K562 treated with DMSO at 1 percent for 4 hours (cell line): ENCODE measurements around the gene ZNF502. TPM values are rescaled to one million over a fixed set of nuclear protein-coding genes. Genes with fewer than 3 reads are reported as not detected.

Source experiments
- total RNA-seq: library from RNA; unstranded; fragments of 300-600 nt; gene quantifications from 2 replicates; pipeline ENCODE4 v1.2.3, GENCODE V29; 2022; ENCODE audit not compliant: insufficient read depth

Gene ZNF502
- total RNA-seq = 0.50 and 0.54 TPM in 2 replicates

DNA sequence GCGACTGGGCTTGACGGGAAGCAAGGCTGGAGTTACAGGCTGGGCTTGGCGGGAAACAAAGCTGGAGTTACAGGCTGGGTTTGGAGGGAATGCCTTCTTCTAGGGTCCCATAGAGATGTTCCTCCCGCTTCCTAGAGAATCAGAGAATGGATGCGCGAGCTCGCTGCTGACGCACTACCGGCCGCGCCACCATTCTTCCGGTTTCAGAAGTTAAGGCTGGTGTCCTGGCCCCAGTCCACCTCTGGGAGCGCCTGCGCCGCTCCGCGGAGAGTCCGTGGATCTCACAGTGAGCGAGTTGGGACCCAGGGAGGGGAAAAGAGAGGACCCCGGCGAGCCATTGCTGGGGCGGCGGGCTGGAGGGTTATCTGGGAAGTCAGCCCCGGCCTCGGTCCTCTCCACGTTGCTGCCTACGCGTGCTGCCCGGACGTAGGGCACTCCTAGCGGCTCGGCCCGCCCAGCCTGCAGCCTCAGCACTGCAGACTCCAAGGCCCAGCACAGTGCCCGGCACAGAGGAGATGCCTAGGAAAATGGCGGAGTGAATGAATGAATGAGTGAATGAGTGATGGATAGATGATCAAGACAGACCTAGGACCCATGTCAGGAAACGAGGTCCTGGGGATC, at the start of gene ZNF502:
TSS of gene ZNF502 (plus strand) at position 206 of the 621 bp plus-strand sequence. CDS start 7,602 bp downstream, outside the sequence.

GRCh38 chr3:44729384-44729910, 17.0 kb downstream of the ZNF502 start, which contains the start of gene ZNF501:
Gene ZNF501, plus strand, starts transcription at chr3:44729635. Its CDS starts 4,787 bp downstream, at chr3:44734422.

DNA sequence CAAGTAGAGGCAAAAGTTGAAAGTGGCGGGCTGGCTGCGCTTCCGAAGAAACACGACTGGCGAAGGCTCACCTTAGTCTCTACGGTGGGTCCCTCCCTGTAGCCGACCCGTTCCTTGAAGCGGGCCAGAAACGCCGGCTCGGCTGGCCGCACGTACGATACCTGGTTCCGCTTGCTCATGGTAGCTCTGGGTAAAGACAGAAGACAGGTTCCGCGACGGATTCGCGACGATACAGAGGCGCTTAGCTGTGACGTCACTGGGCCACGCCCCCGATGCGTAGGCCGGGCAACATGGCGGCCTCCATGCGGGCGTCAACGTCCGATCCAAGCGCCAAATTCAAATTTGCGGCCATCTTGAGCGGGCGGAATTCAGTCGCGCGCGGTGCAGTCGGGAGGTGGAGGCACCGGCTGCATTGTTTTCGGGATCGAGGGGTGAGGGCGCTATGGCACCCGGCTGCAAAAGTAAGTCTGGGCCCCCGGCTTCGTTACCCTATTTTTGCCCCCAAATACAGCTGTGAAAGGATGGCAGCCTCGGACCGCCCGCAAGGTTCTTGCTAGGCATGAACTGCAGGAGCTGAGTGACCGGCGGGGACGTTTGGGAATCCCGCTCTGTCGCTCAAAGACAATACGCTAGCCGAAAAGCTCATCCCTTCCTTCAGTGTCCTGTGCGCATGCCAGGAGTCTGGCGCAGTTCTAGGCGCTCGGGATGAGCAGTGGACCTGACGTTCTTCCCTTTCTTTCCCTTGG, 49.1 kb downstream of the ZNF502 start, which contains the start of the genes KIAA1143 and KIF15:
TSS of gene KIAA1143 (minus strand) at position 196 of the 746 bp plus-strand sequence. CDS start at position 179, 17 bp downstream.
TSS of gene KIF15 (plus strand) at position 371 of the 746 bp plus-strand sequence. CDS start at position 443, 72 bp downstream.

Other genes with a start within 250 kb of the ZNF502 start
- gene ZNF445, start 235.0 kb upstream of the ZNF502 start, total RNA-seq = 4.0 and 5.0 TPM in 2 replicates
- gene ZKSCAN7, start 157.5 kb upstream of the ZNF502 start, total RNA-seq = not detected in 2 replicates
- gene ZNF660, start 127.7 kb upstream of the ZNF502 start, total RNA-seq = 0.10 and 2.8 TPM in 2 replicates
- 10.5 and 10.6 TPM in 2 replicates for gene ZNF197, start 87.6 kb upstream of the ZNF502 start, total RNA-seq
- gene ZNF35, start 63.9 kb upstream of the ZNF502 start, total RNA-seq = 6.0 and 6.6 TPM in 2 replicates
- 1.8 and 2.1 TPM in 2 replicates for gene ZNF501, start 17.0 kb downstream of the ZNF502 start, total RNA-seq
- 15.3 and 16.4 TPM in 2 replicates for gene KIAA1143, start 49.0 kb downstream of the ZNF502 start, total RNA-seq
- 5.7 and 9.5 TPM in 2 replicates for gene KIF15, start 49.1 kb downstream of the ZNF502 start, total RNA-seq
- gene TMEM42, start 149.3 kb downstream of the ZNF502 start, total RNA-seq = 3.6 TPM in 1 of 2 replicates, not detected in the other
- gene TGM4, start 161.9 kb downstream of the ZNF502 start, total RNA-seq = not detected in 2 replicates